Liver (tissue), 9 donors: ENCODE data around the gene GPHA2. TPM values are rescaled to one million over a fixed set of nuclear protein-coding genes. Genes with fewer than 3 reads are reported as not detected.

ENCODE experiments used
- DNase-seq: peaks from one replicate; pipeline ENCODE4 v3.0.0-alpha.2; 2017; ENCODE audit warnings: low spot score
- H3K27ac ChIP-seq, 2 donors: one replicate each; pipeline ENCODE4 v1.7.0; 2013; ENCODE audit warnings: inconsistent platforms in 2 of 2, low read length in 2 of 2, control low read depth in 1 of 2, low read depth in 1 of 2, mild to moderate bottlenecking in 1 of 2
- H3K27me3 ChIP-seq, 4 donors: one replicate each; pipeline versions ENCODE4 v1.6.1 to v1.7.0; 2013; ENCODE audit warnings: low read length in 3 of 4, inconsistent platforms in 1 of 4, mild to moderate bottlenecking in 1 of 4, moderate library complexity in 1 of 4; ENCODE audit not compliant: control insufficient read depth in 4 of 4, insufficient read depth in 4 of 4
- H3K36me3 ChIP-seq, 4 donors: one replicate each; pipeline versions ENCODE4 v1.6.1 to v1.7.0; 2013; ENCODE audit warnings: low read length in 3 of 4, mild to moderate bottlenecking in 3 of 4, low read depth in 1 of 4, moderate library complexity in 1 of 4; ENCODE audit not compliant: control insufficient read depth in 4 of 4, insufficient read depth in 3 of 4
- H3K4me1 ChIP-seq, 4 donors: one replicate each; pipeline versions ENCODE4 v1.6.1 to v1.7.0; 2013; ENCODE audit warnings: low read length in 3 of 4, mild to moderate bottlenecking in 3 of 4, moderate library complexity in 1 of 4; ENCODE audit not compliant: control insufficient read depth in 4 of 4, insufficient read depth in 4 of 4
- H3K4me3 ChIP-seq, 3 donors: one replicate each; pipeline versions ENCODE4 v1.6.1 to v1.7.0; 2013; ENCODE audit warnings: low read length in 3 of 3, control low read depth in 1 of 3, low read depth in 1 of 3, mild to moderate bottlenecking in 1 of 3
- H3K9ac ChIP-seq, 2 donors: one replicate each; pipeline ENCODE4 v1.7.0; 2013; ENCODE audit warnings: low read length in 2 of 2, mild to moderate bottlenecking in 2 of 2, moderate library complexity in 2 of 2, control low read depth in 1 of 2, low read depth in 1 of 2
- H3K9me3 ChIP-seq, 4 donors: one replicate each; pipeline versions ENCODE4 v1.6.1 to v1.7.0; 2013; ENCODE audit warnings: low read length in 3 of 4; ENCODE audit not compliant: control insufficient read depth in 4 of 4
- EGR1 ChIP-seq, 2 donors: IDR thresholded peaks; 2 replicates each; pipeline ENCODE4 v1.6.1; 2016 to 2018; ENCODE audit warnings: antibody characterized with exemption in 2 of 2, low read depth in 2 of 2
- FOXA1 ChIP-seq: IDR thresholded peaks from 2 replicates; pipeline ENCODE4 v1.6.1; 2016; ENCODE audit warnings: antibody characterized with exemption
- FOXA2 ChIP-seq: IDR thresholded peaks from 2 replicates; pipeline ENCODE4 v1.6.1; 2016; ENCODE audit warnings: antibody characterized with exemption
- HNF4A ChIP-seq, 2 donors: conservative IDR thresholded peaks; 2 replicates each; pipeline ENCODE4 v1.6.1; 2016; ENCODE audit warnings: antibody characterized with exemption in 2 of 2, mild to moderate bottlenecking in 2 of 2
- HNF4G ChIP-seq: IDR thresholded peaks from 2 replicates; pipeline ENCODE4 v1.6.1; 2016; ENCODE audit warnings: antibody characterized with exemption
- JUND ChIP-seq, 2 donors: IDR thresholded peaks; 2 replicates each; pipeline ENCODE4 v1.6.1; 2016; ENCODE audit warnings: antibody characterized with exemption in 2 of 2
- NR2F2 ChIP-seq: IDR thresholded peaks from 2 replicates; pipeline ENCODE4 v1.6.1; 2016; ENCODE audit warnings: antibody characterized with exemption
- RAD21 ChIP-seq, 2 donors: IDR thresholded peaks; 2 replicates each; pipeline ENCODE4 v1.6.1; 2016; ENCODE audit warnings: antibody characterized with exemption in 2 of 2, mild to moderate bottlenecking in 2 of 2
- RXRA ChIP-seq, 2 donors: IDR thresholded peaks; 2 replicates each; pipeline ENCODE4 v1.6.1; 2017 to 2018; ENCODE audit warnings: antibody characterized with exemption in 2 of 2, mild to moderate bottlenecking in 1 of 2
- SP1 ChIP-seq: IDR thresholded peaks from 2 replicates; pipeline ENCODE4 v1.6.1; 2018; ENCODE audit warnings: antibody characterized with exemption, mild to moderate bottlenecking
- YY1 ChIP-seq: IDR thresholded peaks from 2 replicates; pipeline ENCODE4 v1.6.1; 2016; ENCODE audit warnings: antibody characterized with exemption, mild to moderate bottlenecking
- WGBS: extraction: QIAGEN DNeasy Blood & Tissue Kit; methylation state at CpG from one replicate; pipeline ENCODE4 v1.1.7; 2013; 5-methylcytosine and 5-hydroxymethylcytosine counted together
- polyA plus RNA-seq, 2 donors: library from polyadenylated mRNA; stranded (reverse) in 1 of 2; unstranded in 1 of 2; fragments of 200-250 nt in 1 of 2; fragments of >200 nt in 1 of 2; fragmentation: Nextera tagmentation in 1 of 2; extraction: Ambion mirVana in 1 of 2; gene quantifications; one replicate each; pipeline versions ENCODE4 v1.2.1 to v1.2.3, GENCODE V29; 2013 to 2015
- total RNA-seq, 2 donors: library from RNA; depleted of rRNA; stranded (reverse); fragments of >200 nt; gene quantifications; one replicate each; pipeline ENCODE4 v1.2.3, GENCODE V29; 2014
- TF ChIP-seq, protein P1 (sequence below): fragments of 150-350 bp; IDR thresholded peaks from 2 replicates; pipeline ENCODE4 v1.5.1; 2017; ENCODE audit warnings: improper control_type of control experiment, low read depth, low read length; ENCODE audit not compliant: missing input control
- TF ChIP-seq, protein P2 (sequence below): IDR thresholded peaks from 2 replicates; pipeline ENCODE4 v1.6.1; 2016; ENCODE audit warnings: antibody characterized with exemption
- TF ChIP-seq, protein P3 (sequence below): IDR thresholded peaks from 2 replicates; pipeline ENCODE4 v1.6.1; 2016; ENCODE audit warnings: antibody characterized with exemption
- TF ChIP-seq, protein P4 (sequence below): IDR thresholded peaks from 2 replicates; pipeline ENCODE4 v1.6.1; 2016; ENCODE audit warnings: antibody characterized with exemption
- donor health status: healthy.
- donor health status: healthy.
- donor health status: healthy.
- donor health status: healthy.
- donor health status: healthy.

Gene GPHA2
- total and polyA plus RNA-seq, 4 donors = not detected

DNA sequence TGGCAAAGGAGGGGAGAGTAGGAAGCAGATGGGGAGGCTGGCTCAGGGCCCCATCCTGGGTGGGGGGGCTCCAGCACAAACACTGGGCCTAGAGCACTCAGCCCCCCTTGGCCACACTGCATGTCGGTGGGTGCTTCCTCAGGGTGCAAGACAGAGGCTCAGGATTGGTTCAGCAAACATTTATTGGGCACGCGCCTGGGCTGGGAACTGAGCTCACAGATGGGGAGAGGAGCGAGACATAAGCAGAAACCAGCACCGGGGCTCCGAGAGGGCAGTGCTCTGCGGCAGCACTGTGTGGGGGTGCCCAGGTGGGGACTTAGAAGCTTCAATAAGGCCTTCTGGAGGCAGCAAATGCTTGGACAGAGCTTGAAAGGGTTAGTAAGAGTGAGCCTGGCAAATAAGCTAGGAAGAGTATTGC, 45.2 kb downstream of the GPHA2 start:
- Histone ChIP-seq H3K4me3 (peak overlapping the region; percentile 36 to 83 (median 81)), H3K36me3 (peaks cover 0 to 2% (median 0%) of the 10 kb centered on the region in 4 donors), H3K27ac (peak overlapping the region; percentile 86 to 89), H3K4me1 (peaks cover 21 to 61% (median 49%) of the 10 kb centered on the region in 4 donors), H3K9me3 (no peaks in the 10 kb centered on the region), H3K27me3 (no peaks in the 10 kb centered on the region), H3K9ac (peak overlapping the region in 1 of 2 donors; percentile 57)
- TF ChIP-seq NR2F2 (no peak), HNF4A (conservative IDR thresholded peaks at IDR 0.05) (no peak)
- TF ChIP-seq, protein P1, sequence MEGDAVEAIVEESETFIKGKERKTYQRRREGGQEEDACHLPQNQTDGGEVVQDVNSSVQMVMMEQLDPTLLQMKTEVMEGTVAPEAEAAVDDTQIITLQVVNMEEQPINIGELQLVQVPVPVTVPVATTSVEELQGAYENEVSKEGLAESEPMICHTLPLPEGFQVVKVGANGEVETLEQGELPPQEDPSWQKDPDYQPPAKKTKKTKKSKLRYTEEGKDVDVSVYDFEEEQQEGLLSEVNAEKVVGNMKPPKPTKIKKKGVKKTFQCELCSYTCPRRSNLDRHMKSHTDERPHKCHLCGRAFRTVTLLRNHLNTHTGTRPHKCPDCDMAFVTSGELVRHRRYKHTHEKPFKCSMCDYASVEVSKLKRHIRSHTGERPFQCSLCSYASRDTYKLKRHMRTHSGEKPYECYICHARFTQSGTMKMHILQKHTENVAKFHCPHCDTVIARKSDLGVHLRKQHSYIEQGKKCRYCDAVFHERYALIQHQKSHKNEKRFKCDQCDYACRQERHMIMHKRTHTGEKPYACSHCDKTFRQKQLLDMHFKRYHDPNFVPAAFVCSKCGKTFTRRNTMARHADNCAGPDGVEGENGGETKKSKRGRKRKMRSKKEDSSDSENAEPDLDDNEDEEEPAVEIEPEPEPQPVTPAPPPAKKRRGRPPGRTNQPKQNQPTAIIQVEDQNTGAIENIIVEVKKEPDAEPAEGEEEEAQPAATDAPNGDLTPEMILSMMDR = no peak
- DNase-seq = no peak
- WGBS = 43% methylated on average over 7 of the region's 7 CpGs

DNA sequence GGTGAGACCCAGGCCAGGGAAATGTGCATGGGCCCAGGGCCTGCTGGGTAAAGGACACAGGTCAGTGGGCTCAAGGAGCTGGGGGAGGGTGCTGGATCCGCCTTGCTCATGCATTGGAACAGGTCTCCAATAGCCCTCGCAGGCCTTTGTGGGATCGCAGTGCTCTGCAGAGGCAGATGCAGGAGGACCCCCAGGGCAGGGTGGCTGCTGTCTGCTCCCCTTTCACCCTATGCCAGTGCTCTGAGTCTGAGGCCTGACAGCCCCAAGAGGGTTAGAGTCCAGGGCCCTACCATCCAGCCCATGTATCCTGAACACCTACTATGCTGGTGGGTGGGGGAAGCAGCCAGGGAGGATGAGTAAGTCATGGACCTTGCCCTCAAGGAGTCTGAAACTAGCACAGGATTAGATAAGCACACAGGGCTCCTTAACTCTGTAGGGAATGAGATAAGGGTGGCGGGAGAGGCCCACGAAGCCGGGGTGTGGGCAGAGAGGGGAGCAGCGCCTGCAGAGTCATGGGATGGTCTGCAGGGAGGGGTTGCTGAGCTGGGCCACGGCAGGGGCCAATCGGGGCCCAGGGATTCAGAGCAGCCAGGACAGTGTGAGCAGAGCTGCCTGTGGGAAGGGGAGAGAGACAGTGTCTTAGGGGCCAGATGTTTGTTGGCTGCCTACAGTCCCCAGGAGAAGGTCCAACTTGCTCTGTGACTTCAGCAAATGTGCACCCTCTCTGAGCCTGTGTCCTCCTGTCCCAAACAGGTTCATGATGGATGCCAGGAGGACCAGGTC, 46.8 kb downstream of the GPHA2 start:
- H3K4me3 ChIP-seq = no peak overlapping the region
- TF ChIP-seq HNF4A (conservative IDR thresholded peaks at IDR 0.05) (peak; percentile 22 to 28), SP1 (no peak)
- no peak overlapping the region for H3K9ac ChIP-seq
- no peaks in the 10 kb centered on the region for H3K36me3 ChIP-seq
- no peak overlapping the region for H3K27ac ChIP-seq
- WGBS = 39% methylated on average over 9 of the region's 9 CpGs
- peaks cover 15 to 51% (median 41%) of the 10 kb centered on the region in 4 donors for H3K4me1 ChIP-seq
- DNase-seq = peak; percentile 82
- H3K9me3 ChIP-seq = no peaks in the 10 kb centered on the region
- H3K27me3 ChIP-seq = no peaks in the 10 kb centered on the region

DNA sequence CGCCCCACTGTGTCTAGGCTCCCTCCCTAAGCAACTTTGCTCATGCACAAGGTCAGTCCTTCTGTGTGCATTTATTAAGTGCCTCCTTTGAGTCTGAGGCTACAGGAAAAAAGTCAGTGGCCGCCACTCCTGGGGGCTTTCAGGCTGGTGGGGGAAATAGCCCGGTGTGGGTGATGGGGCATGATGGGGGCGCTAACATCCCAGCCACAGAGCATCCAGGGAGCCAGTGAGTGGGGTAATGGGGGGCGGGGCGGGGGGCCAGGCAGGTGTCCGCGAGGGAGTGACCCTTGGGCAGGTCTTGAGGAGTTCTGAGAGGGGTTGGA, 47.3 kb downstream of the GPHA2 start:
- Histone ChIP-seq H3K9me3 (no peaks in the 10 kb centered on the region), H3K36me3 (no peaks in the 10 kb centered on the region), H3K4me1 (peaks cover 10 to 46% (median 36%) of the 10 kb centered on the region in 4 donors), H3K27ac (peak overlapping the region; percentile 52 to 62), H3K4me3 (peak overlapping the region in 1 of 3 donors; percentile 29), H3K9ac (no peak overlapping the region), H3K27me3 (no peaks in the 10 kb centered on the region)
- TF ChIP-seq FOXA1 (no peak), FOXA2 (no peak), EGR1 (IDR thresholded peaks at IDR 0.05; ENCODE audit: low read depth in 2 of 2) (no peak), RAD21 (IDR thresholded peaks at IDR 0.05) (no peak), RXRA (IDR thresholded peaks at IDR 0.05) (no peak), JUND (IDR thresholded peaks at IDR 0.05) (no peak), HNF4A (conservative IDR thresholded peaks at IDR 0.05) (no peak), YY1 (no peak), HNF4G (no peak), NR2F2 (no peak), SP1 (no peak)
- TF ChIP-seq, protein P2, sequence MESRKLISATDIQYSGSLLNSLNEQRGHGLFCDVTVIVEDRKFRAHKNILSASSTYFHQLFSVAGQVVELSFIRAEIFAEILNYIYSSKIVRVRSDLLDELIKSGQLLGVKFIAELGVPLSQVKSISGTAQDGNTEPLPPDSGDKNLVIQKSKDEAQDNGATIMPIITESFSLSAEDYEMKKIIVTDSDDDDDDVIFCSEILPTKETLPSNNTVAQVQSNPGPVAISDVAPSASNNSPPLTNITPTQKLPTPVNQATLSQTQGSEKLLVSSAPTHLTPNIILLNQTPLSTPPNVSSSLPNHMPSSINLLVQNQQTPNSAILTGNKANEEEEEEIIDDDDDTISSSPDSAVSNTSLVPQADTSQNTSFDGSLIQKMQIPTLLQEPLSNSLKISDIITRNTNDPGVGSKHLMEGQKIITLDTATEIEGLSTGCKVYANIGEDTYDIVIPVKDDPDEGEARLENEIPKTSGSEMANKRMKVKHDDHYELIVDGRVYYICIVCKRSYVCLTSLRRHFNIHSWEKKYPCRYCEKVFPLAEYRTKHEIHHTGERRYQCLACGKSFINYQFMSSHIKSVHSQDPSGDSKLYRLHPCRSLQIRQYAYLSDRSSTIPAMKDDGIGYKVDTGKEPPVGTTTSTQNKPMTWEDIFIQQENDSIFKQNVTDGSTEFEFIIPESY = no peak
- TF ChIP-seq, protein P3, sequence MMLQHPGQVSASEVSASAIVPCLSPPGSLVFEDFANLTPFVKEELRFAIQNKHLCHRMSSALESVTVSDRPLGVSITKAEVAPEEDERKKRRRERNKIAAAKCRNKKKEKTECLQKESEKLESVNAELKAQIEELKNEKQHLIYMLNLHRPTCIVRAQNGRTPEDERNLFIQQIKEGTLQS = no peak
- TF ChIP-seq, protein P4, sequence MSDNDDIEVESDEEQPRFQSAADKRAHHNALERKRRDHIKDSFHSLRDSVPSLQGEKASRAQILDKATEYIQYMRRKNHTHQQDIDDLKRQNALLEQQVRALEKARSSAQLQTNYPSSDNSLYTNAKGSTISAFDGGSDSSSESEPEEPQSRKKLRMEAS = no peak
- 38% methylated on average over 8 of the region's 8 CpGs for WGBS
- DNase-seq = no peak
